SK-N-SH treated with all-trans-retinoic acid at 6 μM for 48 hours (cell line): ENCODE results near the gene LRRC14B.

Experiments used
- ARNTL ChIP-seq: fragments of 450-650 bp; formaldehyde crosslinking; IDR thresholded peaks from 2 replicates; pipeline ENCODE4 v1.5.0; 2020; ENCODE audit warnings: low read depth, mild to moderate bottlenecking, moderate library complexity, borderline replicate concordance
- CREB5 ChIP-seq: fragments of 250-450 bp; sonication (Bioruptor Pico); IDR thresholded peaks from 2 replicates; pipeline ENCODE4 v1.5.1; 2020; ENCODE audit warnings: low read depth, mild to moderate bottlenecking, moderate library complexity
- CSRNP3 ChIP-seq: fragments of 250-450 bp; sonication (Bioruptor Pico); IDR thresholded peaks from 2 replicates; pipeline ENCODE4 v1.5.1; 2021; ENCODE audit warnings: mild to moderate bottlenecking, moderate library complexity
- ISL1 ChIP-seq: fragments of 250-450 bp; sonication (Bioruptor Pico); IDR thresholded peaks from 2 replicates; pipeline ENCODE4 v2.1.2; 2022; ENCODE audit warnings: mild to moderate bottlenecking, moderate library complexity
- PATZ1 ChIP-seq: fragments of 250-450 bp; sonication (Bioruptor Pico); IDR thresholded peaks from 2 replicates; pipeline ENCODE4 v1.8.0; 2020; ENCODE audit warnings: mild to moderate bottlenecking, moderate library complexity, borderline replicate concordance
- PPARA ChIP-seq: fragments of 250-450 bp; sonication (Bioruptor Pico); IDR thresholded peaks from 2 replicates; pipeline ENCODE4 v1.5.0; 2020; ENCODE audit warnings: mild to moderate bottlenecking, borderline replicate concordance
- RARB ChIP-seq: fragments of 250-450 bp; sonication (Bioruptor Pico); IDR thresholded peaks from 2 replicates; pipeline ENCODE4 v1.8.0; 2021; ENCODE audit warnings: mild to moderate bottlenecking, moderate library complexity
- SNAI2 ChIP-seq: fragments of 250-450 bp; sonication (Bioruptor Pico); IDR thresholded peaks from 2 replicates; pipeline ENCODE4 v1.5.0; 2020; ENCODE audit warnings: mild to moderate bottlenecking, moderate library complexity
- TOX ChIP-seq: fragments of 250-450 bp; sonication (Bioruptor Pico); IDR thresholded peaks from 2 replicates; pipeline ENCODE4 v1.8.0; 2021; ENCODE audit warnings: mild to moderate bottlenecking, moderate library complexity, borderline replicate concordance
- ZNF565 ChIP-seq: fragments of 450-650 bp; formaldehyde crosslinking; conservative IDR thresholded peaks from 2 replicates; pipeline ENCODE4 v1.5.0; 2020; ENCODE audit warnings: low read depth, mild to moderate bottlenecking, moderate library complexity
- ZNF70 ChIP-seq: fragments of 450-650 bp; formaldehyde crosslinking; IDR thresholded peaks from 2 replicates; pipeline ENCODE4 v1.5.0; 2020; ENCODE audit warnings: mild to moderate bottlenecking, moderate library complexity
- ZNF8 ChIP-seq: fragments of 450-650 bp; formaldehyde crosslinking; IDR thresholded peaks from 2 replicates; pipeline ENCODE4 v1.5.0; 2020; ENCODE audit warnings: mild to moderate bottlenecking, moderate library complexity

GRCh38 chr5:156411-157072, 34.8 kb upstream of the LRRC14B start:
- TF ChIP-seq PPARA (CRISPR knock-in tag) (no peak), ZNF565 (CRISPR knock-in tag) (no peak), SNAI2 (CRISPR knock-in tag) (no peak), ZNF8 (CRISPR knock-in tag) (no peak), CREB5 (CRISPR knock-in tag) (no peak), ISL1 (CRISPR knock-in tag) (no peak), PATZ1 (CRISPR knock-in tag) (no peak), ZNF70 (CRISPR knock-in tag) (no peak), ARNTL (CRISPR knock-in tag) (no peak), TOX (CRISPR knock-in tag) (no peak), CSRNP3 (no peak), RARB (CRISPR knock-in tag) (no peak)
